ENCODE data around the gene HTR1A. TPM values are rescaled to one million over a fixed set of nuclear protein-coding genes. Genes with fewer than 3 reads are reported as not detected.

The HTR1A gene
- total and polyA plus RNA-seq, 4 donors: not detected

DNA sequence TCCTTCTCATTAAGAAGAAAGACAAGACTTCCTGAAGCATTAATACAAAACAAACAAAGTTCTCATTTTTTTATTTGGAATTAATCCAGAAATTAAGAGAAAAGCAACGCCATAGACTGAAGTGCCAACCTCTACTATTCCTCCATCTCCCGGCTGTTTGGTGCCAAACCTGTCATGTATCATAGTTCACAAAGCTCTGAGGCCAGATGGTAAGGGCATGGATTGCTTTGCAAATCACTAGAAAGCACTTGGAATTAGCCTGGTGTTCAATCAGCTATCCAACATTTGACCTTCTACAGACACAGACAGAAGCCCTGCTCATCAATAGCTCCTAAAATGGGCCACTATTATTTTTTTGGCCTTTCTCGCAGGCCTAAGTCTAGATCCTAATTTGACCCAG, 33.8 kb downstream of the HTR1A start:
- TF ChIP-seq MAX (IDR thresholded peaks at IDR 0.05) (no peak), FOXA2 (IDR thresholded peaks at IDR 0.05) (no peak), FOXA1 (IDR thresholded peaks at IDR 0.05) (no peak), HNF4A (conservative IDR thresholded peaks at IDR 0.05) (no peak), RXRA (IDR thresholded peaks at IDR 0.05) (no peak), GABPA (IDR thresholded peaks at IDR 0.05 in 1 of 2, conservative IDR thresholded peaks at IDR 0.05 in 1 of 2) (no peak), HNF4G (IDR thresholded peaks at IDR 0.05) (no peak), EGR1 (IDR thresholded peaks at IDR 0.05; ENCODE audit: low read depth in 2 of 2) (no peak), JUND (IDR thresholded peaks at IDR 0.05) (no peak), SP1 (IDR thresholded peaks at IDR 0.05) (no peak), TAF1 (conservative IDR thresholded peaks at IDR 0.05) (no peak)
- TF ChIP-seq, protein P1, sequence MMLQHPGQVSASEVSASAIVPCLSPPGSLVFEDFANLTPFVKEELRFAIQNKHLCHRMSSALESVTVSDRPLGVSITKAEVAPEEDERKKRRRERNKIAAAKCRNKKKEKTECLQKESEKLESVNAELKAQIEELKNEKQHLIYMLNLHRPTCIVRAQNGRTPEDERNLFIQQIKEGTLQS (IDR thresholded peaks at IDR 0.05): no peak
- H3K9ac ChIP-seq (ENCODE audit: low read depth in 1 of 2, low read length in 2 of 2): no peak overlapping the region
- no peaks in the 10 kb centered on the region for H3K4me1 ChIP-seq (ENCODE audit: control insufficient read depth in 4 of 4, insufficient read depth in 4 of 4, low read length in 3 of 4)
- no peaks in the 10 kb centered on the region for H3K36me3 ChIP-seq (ENCODE audit: control insufficient read depth in 4 of 4, insufficient read depth in 3 of 4, low read depth in 1 of 4, low read length in 3 of 4)
- no peak for DNase-seq (ENCODE audit: low spot score)
- WGBS: 80% methylated on average over 3 of the region's 3 CpGs
- no peaks in the 10 kb centered on the region for H3K27me3 ChIP-seq (ENCODE audit: control insufficient read depth in 4 of 4, insufficient read depth in 4 of 4, low read length in 3 of 4)
- no peaks in the 10 kb centered on the region for H3K9me3 ChIP-seq (ENCODE audit: control insufficient read depth in 4 of 4, low read length in 3 of 4)
- H3K27ac ChIP-seq (ENCODE audit: low read depth in 1 of 2, low read length in 2 of 2): no peak overlapping the region
- H3K4me3 ChIP-seq (ENCODE audit: low read depth in 1 of 3, low read length in 3 of 3): no peak overlapping the region

- Histone ChIP-seq H3K4me3 (ENCODE audit: low read depth in 1 of 3, low read length in 3 of 3) (no peak overlapping the region), H3K27me3 (ENCODE audit: control insufficient read depth in 4 of 4, insufficient read depth in 4 of 4, low read length in 3 of 4) (no peaks in the 10 kb centered on the region), H3K9me3 (ENCODE audit: control insufficient read depth in 4 of 4, low read length in 3 of 4) (no peaks in the 10 kb centered on the region), H3K36me3 (ENCODE audit: control insufficient read depth in 4 of 4, insufficient read depth in 3 of 4, low read depth in 1 of 4, low read length in 3 of 4) (no peaks in the 10 kb centered on the region), H3K9ac (ENCODE audit: low read depth in 1 of 2, low read length in 2 of 2) (no peak overlapping the region), H3K4me1 (ENCODE audit: control insufficient read depth in 4 of 4, insufficient read depth in 4 of 4, low read length in 3 of 4) (no peaks in the 10 kb centered on the region), H3K27ac (ENCODE audit: low read depth in 1 of 2, low read length in 2 of 2) (no peak overlapping the region)
- no peak for TF ChIP-seq NR2F2 (IDR thresholded peaks at IDR 0.05)
- no peak for TF ChIP-seq TAF1 (conservative IDR thresholded peaks at IDR 0.05)
- TF ChIP-seq, protein P2, sequence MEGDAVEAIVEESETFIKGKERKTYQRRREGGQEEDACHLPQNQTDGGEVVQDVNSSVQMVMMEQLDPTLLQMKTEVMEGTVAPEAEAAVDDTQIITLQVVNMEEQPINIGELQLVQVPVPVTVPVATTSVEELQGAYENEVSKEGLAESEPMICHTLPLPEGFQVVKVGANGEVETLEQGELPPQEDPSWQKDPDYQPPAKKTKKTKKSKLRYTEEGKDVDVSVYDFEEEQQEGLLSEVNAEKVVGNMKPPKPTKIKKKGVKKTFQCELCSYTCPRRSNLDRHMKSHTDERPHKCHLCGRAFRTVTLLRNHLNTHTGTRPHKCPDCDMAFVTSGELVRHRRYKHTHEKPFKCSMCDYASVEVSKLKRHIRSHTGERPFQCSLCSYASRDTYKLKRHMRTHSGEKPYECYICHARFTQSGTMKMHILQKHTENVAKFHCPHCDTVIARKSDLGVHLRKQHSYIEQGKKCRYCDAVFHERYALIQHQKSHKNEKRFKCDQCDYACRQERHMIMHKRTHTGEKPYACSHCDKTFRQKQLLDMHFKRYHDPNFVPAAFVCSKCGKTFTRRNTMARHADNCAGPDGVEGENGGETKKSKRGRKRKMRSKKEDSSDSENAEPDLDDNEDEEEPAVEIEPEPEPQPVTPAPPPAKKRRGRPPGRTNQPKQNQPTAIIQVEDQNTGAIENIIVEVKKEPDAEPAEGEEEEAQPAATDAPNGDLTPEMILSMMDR (IDR thresholded peaks at IDR 0.05; ENCODE audit: low read depth, low read length, missing input control): no peak
- no peak for TF ChIP-seq JUND (IDR thresholded peaks at IDR 0.05)
- TF ChIP-seq, protein P1 (IDR thresholded peaks at IDR 0.05): no peak
- TF ChIP-seq, protein P3, sequence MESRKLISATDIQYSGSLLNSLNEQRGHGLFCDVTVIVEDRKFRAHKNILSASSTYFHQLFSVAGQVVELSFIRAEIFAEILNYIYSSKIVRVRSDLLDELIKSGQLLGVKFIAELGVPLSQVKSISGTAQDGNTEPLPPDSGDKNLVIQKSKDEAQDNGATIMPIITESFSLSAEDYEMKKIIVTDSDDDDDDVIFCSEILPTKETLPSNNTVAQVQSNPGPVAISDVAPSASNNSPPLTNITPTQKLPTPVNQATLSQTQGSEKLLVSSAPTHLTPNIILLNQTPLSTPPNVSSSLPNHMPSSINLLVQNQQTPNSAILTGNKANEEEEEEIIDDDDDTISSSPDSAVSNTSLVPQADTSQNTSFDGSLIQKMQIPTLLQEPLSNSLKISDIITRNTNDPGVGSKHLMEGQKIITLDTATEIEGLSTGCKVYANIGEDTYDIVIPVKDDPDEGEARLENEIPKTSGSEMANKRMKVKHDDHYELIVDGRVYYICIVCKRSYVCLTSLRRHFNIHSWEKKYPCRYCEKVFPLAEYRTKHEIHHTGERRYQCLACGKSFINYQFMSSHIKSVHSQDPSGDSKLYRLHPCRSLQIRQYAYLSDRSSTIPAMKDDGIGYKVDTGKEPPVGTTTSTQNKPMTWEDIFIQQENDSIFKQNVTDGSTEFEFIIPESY (IDR thresholded peaks at IDR 0.05): no peak
- no peak for TF ChIP-seq SP1 (IDR thresholded peaks at IDR 0.05)
- TF ChIP-seq, protein P4, sequence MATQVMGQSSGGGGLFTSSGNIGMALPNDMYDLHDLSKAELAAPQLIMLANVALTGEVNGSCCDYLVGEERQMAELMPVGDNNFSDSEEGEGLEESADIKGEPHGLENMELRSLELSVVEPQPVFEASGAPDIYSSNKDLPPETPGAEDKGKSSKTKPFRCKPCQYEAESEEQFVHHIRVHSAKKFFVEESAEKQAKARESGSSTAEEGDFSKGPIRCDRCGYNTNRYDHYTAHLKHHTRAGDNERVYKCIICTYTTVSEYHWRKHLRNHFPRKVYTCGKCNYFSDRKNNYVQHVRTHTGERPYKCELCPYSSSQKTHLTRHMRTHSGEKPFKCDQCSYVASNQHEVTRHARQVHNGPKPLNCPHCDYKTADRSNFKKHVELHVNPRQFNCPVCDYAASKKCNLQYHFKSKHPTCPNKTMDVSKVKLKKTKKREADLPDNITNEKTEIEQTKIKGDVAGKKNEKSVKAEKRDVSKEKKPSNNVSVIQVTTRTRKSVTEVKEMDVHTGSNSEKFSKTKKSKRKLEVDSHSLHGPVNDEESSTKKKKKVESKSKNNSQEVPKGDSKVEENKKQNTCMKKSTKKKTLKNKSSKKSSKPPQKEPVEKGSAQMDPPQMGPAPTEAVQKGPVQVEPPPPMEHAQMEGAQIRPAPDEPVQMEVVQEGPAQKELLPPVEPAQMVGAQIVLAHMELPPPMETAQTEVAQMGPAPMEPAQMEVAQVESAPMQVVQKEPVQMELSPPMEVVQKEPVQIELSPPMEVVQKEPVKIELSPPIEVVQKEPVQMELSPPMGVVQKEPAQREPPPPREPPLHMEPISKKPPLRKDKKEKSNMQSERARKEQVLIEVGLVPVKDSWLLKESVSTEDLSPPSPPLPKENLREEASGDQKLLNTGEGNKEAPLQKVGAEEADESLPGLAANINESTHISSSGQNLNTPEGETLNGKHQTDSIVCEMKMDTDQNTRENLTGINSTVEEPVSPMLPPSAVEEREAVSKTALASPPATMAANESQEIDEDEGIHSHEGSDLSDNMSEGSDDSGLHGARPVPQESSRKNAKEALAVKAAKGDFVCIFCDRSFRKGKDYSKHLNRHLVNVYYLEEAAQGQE (IDR thresholded peaks at IDR 0.05): no peak
- no peak for TF ChIP-seq MAX (IDR thresholded peaks at IDR 0.05)
- TF ChIP-seq EGR1 (IDR thresholded peaks at IDR 0.05; ENCODE audit: low read depth in 2 of 2): no peak
- TF ChIP-seq FOXA2 (IDR thresholded peaks at IDR 0.05): no peak
- TF ChIP-seq HNF4G (IDR thresholded peaks at IDR 0.05): no peak
- TF ChIP-seq FOXA1 (IDR thresholded peaks at IDR 0.05): no peak
- no peak for TF ChIP-seq GABPA (IDR thresholded peaks at IDR 0.05 in 1 of 2, conservative IDR thresholded peaks at IDR 0.05 in 1 of 2)
- no peak for TF ChIP-seq RXRA (IDR thresholded peaks at IDR 0.05)
- TF ChIP-seq HNF4A (conservative IDR thresholded peaks at IDR 0.05): no peak
- WGBS: 69% methylated on average over 3 of the region's 3 CpGs
- no peak for DNase-seq (ENCODE audit: low spot score)
These were observed 38.3 kb downstream of the HTR1A start for GRCh38 chr5:63923914-63924313.
